ENCODE data around the gene ARRDC4. TPM values are rescaled to one million over a fixed set of nuclear protein-coding genes. Genes with fewer than 3 reads are reported as not detected.

The ARRDC4 gene
- total RNA-seq, 2 donors from 2014 or later = 25.4 to 25.6 TPM

DNA sequence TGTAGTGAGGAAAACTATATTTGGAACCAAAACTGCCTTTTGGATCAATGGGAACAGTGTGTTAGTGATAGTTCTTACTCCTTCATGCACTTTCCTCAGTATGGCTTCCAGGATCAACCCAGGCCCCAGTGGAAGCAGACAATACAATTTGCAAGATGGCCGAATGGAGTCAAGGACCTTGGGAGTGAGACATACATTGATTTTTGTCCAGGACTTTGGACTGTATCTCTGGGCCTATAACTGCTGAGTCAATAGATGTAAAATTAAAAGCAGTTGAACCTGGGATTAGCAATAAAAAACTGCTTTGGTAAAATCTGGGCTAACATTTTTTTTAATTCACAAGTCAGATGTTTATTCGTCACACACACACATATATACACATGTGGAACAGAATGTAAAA is 1.8 kb downstream of the ARRDC4 start:
- TF ChIP-seq POLR2AphosphoS5 (IDR thresholded peaks at IDR 0.05) (no peak), POLR2A (IDR thresholded peaks at IDR 0.05) (no peak), CTCF (IDR thresholded peaks at IDR 0.05) (no peak)
- no peak for DNase-seq (ENCODE audit: low spot score)
- no peaks in the 10 kb centered on the region for H3K9me3 ChIP-seq
- no peak overlapping the region for H3K27ac ChIP-seq
- H3K4me3 ChIP-seq = no peak overlapping the region
- no peaks in the 10 kb centered on the region for H3K4me1 ChIP-seq (replicated peaks)
- H3K27me3 ChIP-seq (replicated peaks; ENCODE audit: insufficient read depth) = no peaks in the 10 kb centered on the region
- intact Hi-C loops (cut with DNase I) = no loop called here
- H3K36me3 ChIP-seq = no peaks in the 10 kb centered on the region
- WGBS = 93% methylated on average over 2 of the region's 2 CpGs

- intact Hi-C loops (cut with DNase I) = no loop called here
- no peak overlapping the region for H3K27ac ChIP-seq
- 57% methylated on average over 4 of the region's 4 CpGs for WGBS
Observed at GRCh38 chr15:97963779-97964178, 3.3 kb downstream of the ARRDC4 start.

GRCh38 chr15:97966246-97966645 is 5.7 kb downstream of the ARRDC4 start:
- Histone ChIP-seq H3K9me3 (no peaks in the 10 kb centered on the region), H3K36me3 (no peaks in the 10 kb centered on the region), H3K4me3 (no peak overlapping the region), H3K4me1 (replicated peaks) (no peaks in the 10 kb centered on the region), H3K27me3 (replicated peaks; ENCODE audit: insufficient read depth) (no peaks in the 10 kb centered on the region), H3K27ac (no peak overlapping the region)
- WGBS = 84% methylated on average over 2 of the region's 2 CpGs
- intact Hi-C loops (cut with DNase I) = no loop called here
- no peak for TF ChIP-seq POLR2A (IDR thresholded peaks at IDR 0.05)
- no peak for TF ChIP-seq POLR2AphosphoS5 (IDR thresholded peaks at IDR 0.05)
- no peak for TF ChIP-seq CTCF (IDR thresholded peaks at IDR 0.05)
- no peak for DNase-seq (ENCODE audit: low spot score)

More at GRCh38 chr15:97963779-97964178, 3.3 kb downstream of the ARRDC4 start:
- no peak for DNase-seq (ENCODE audit: low spot score)
- no peaks in the 10 kb centered on the region for H3K9me3 ChIP-seq
- TF ChIP-seq POLR2A (IDR thresholded peaks at IDR 0.05) = no peak
- TF ChIP-seq CTCF (IDR thresholded peaks at IDR 0.05) = no peak
- TF ChIP-seq POLR2AphosphoS5 (IDR thresholded peaks at IDR 0.05) = no peak
- H3K4me3 ChIP-seq = no peak overlapping the region
- no peaks in the 10 kb centered on the region for H3K4me1 ChIP-seq (replicated peaks)
- no peaks in the 10 kb centered on the region for H3K36me3 ChIP-seq
- no peaks in the 10 kb centered on the region for H3K27me3 ChIP-seq (replicated peaks; ENCODE audit: insufficient read depth)

DNA sequence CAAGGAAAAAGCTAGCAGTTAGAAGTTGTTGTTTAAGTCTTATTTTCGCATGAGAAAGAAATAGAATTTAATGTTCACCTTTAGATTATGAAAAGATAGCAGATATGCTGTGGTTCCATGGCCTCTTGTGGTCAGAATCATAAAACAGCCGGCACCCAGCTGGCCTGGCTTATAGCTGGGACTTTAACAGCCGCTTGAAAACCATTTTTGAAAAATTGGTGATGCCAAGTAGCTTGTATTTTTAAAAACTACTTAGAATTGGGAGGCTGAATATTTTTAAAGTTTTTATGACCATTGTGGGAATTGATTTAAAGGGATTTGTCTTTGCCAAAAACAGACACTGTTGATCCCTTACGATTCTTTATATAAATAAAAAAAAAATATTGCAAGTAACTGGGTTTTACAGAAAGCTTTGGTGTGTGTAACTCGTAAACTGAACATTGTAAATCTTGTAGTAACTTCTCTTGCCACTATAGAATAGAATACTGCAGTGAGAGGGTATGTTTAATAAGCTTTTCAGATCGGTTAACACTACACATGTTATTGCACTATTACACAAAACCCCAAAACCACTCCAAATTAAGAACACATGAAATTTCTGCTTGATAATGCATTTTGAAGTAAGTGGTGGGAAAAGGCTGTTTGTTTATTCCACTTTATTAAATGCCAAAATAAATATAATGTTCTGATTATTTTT is 6.6 kb downstream of the ARRDC4 start:
- no peak for DNase-seq (ENCODE audit: low spot score)
- no peak overlapping the region for H3K27ac ChIP-seq
- intact Hi-C loops (cut with DNase I) = no loop called here
- H3K4me1 ChIP-seq (replicated peaks) = no peaks in the 10 kb centered on the region
- no peak overlapping the region for H3K4me3 ChIP-seq
- no peak for TF ChIP-seq POLR2A (IDR thresholded peaks at IDR 0.05)
- TF ChIP-seq CTCF (IDR thresholded peaks at IDR 0.05) = no peak
- no peak for TF ChIP-seq POLR2AphosphoS5 (IDR thresholded peaks at IDR 0.05)
- no peaks in the 10 kb centered on the region for H3K36me3 ChIP-seq
- 35% methylated on average over 6 of the region's 6 CpGs for WGBS
- H3K9me3 ChIP-seq = no peaks in the 10 kb centered on the region
- H3K27me3 ChIP-seq (replicated peaks; ENCODE audit: insufficient read depth) = no peaks in the 10 kb centered on the region

DNA sequence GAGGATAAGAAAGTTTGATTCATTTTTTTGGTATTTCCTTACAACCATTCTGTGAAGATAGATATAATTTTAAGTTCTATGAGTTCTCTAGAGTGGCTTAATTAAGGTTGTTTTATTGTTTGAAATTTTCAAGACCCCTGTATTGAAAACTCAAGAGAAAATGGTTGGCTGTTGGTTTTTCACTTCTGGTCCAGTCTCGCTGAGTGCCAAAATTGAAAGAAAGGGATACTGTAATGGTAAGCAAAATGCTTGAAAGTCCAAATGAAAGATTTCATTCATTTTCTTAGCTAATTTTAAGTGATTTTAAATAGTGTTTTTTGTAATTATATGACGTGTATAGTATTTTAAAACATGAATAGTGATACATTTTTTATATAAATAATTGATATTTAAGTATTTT is 7.4 kb downstream of the ARRDC4 start:
- WGBS = 86% methylated on average over 2 of the region's 2 CpGs
- H3K27me3 ChIP-seq (replicated peaks; ENCODE audit: insufficient read depth) = no peaks in the 10 kb centered on the region
- no peaks in the 10 kb centered on the region for H3K4me1 ChIP-seq (replicated peaks)
- no peak overlapping the region for H3K27ac ChIP-seq
- intact Hi-C loops (cut with DNase I) = no loop called here
- no peak for DNase-seq (ENCODE audit: low spot score)
- TF ChIP-seq POLR2AphosphoS5 (IDR thresholded peaks at IDR 0.05) (no peak), CTCF (IDR thresholded peaks at IDR 0.05) (no peak), POLR2A (IDR thresholded peaks at IDR 0.05) (no peak)
- H3K4me3 ChIP-seq = no peak overlapping the region
- no peaks in the 10 kb centered on the region for H3K9me3 ChIP-seq
- no peaks in the 10 kb centered on the region for H3K36me3 ChIP-seq
